Ovary (tissue), 3 donors: Measurements from ENCODE around the gene CEP72.

ENCODE experiments used
- CTCF ChIP-seq, 3 donors: fragments of 450-650 bp in 2 of 3; fragments of 200-600 bp in 1 of 3; IDR thresholded peaks; one replicate each; pipeline versions ENCODE4 v1.5.1 to v1.8.0; 2016 to 2022; ENCODE audit warnings: antibody characterized with exemption in 3 of 3, mild to moderate bottlenecking in 1 of 3
- EP300 ChIP-seq: sonication (generic); formaldehyde crosslinking; IDR thresholded peaks from one replicate; pipeline ENCODE4 v1.6.1; 2017; ENCODE audit warnings: antibody characterized with exemption
- POLR2A ChIP-seq: fragments of 450-650 bp; IDR thresholded peaks from one replicate; pipeline ENCODE4 v1.6.1; 2017; ENCODE audit warnings: antibody characterized with exemption, mild to moderate bottlenecking, moderate library complexity
- donor health status: DM: no; HTN: no; CAD: no.

- no peak for TF ChIP-seq CTCF (IDR thresholded peaks at IDR 0.05)
- TF ChIP-seq POLR2A = no peak
- no peak for TF ChIP-seq EP300
Observed at GRCh38 chr5:645421-645820, 33.3 kb downstream of the CEP72 start.
